Mesendoderm (in vitro differentiated cells): Measurements from ENCODE around the gene RASD1.
A peak's percentile ranks its signal among the peaks of the same experiment; 100 is the strongest.

Source experiments
- DNase-seq: peaks from one replicate; pipeline ENCODE4 v3.0.0; 2013
- H2AK5ac ChIP-seq: 2 replicates; pipeline ENCODE4 v1.6.1; 2013; ENCODE audit warnings: low read length, inconsistent platforms
- H2BK120ac ChIP-seq: 2 replicates; pipeline ENCODE4 v1.6.1; 2013; ENCODE audit warnings: low read depth, mild to moderate bottlenecking, low read length, moderate library complexity, mixed read lengths
- H2BK15ac ChIP-seq: replicated peaks from 2 replicates; pipeline ENCODE4 v1.6.1; 2013; ENCODE audit warnings: low read depth, mild to moderate bottlenecking, moderate library complexity
- H2BK5ac ChIP-seq: 2 replicates; pipeline ENCODE4 v1.6.1; 2013; ENCODE audit warnings: low read length, inconsistent platforms
- H3K18ac ChIP-seq: 2 replicates; pipeline ENCODE4 v1.6.1; 2013; ENCODE audit warnings: mild to moderate bottlenecking, low read length, mixed read lengths
- H3K23ac ChIP-seq: one replicate; pipeline ENCODE4 v1.6.1; 2013; ENCODE audit warnings: low read length
- H3K27ac ChIP-seq: 2 replicates; pipeline ENCODE4 v1.5.1; 2013; ENCODE audit warnings: low read depth, mild to moderate bottlenecking, inconsistent platforms, low read length, moderate library complexity
- H3K27me3 ChIP-seq: 2 replicates; pipeline ENCODE4 v1.6.1; 2013; ENCODE audit warnings: low read length, control low read depth, mild to moderate bottlenecking, inconsistent platforms; ENCODE audit not compliant: insufficient read depth, poor library complexity
- H3K36me3 ChIP-seq: 2 replicates; pipeline ENCODE4 v1.6.1; 2013; ENCODE audit warnings: low read length, inconsistent platforms; ENCODE audit not compliant: control insufficient read depth, insufficient read depth
- H3K4ac ChIP-seq: one replicate; pipeline ENCODE4 v1.6.1; 2013; ENCODE audit warnings: low read depth, mild to moderate bottlenecking, low read length, moderate library complexity
- H3K4me1 ChIP-seq: 2 replicates; pipeline ENCODE4 v1.6.1; 2013; ENCODE audit warnings: low read depth, low read length, inconsistent platforms; ENCODE audit not compliant: control insufficient read depth
- H3K4me2 ChIP-seq: 2 replicates; pipeline ENCODE4 v1.6.1; 2013; ENCODE audit warnings: low read length
- H3K4me3 ChIP-seq: 2 replicates; pipeline ENCODE4 v1.5.1; 2013; ENCODE audit warnings: mild to moderate bottlenecking, low read length
- H3K56ac ChIP-seq: one replicate; pipeline ENCODE4 v1.6.1; 2013; ENCODE audit warnings: low read length
- H3K79me1 ChIP-seq: 2 replicates; pipeline ENCODE4 v1.6.1; 2013; ENCODE audit warnings: low read length, inconsistent platforms
- H3K79me2 ChIP-seq: 2 replicates; pipeline ENCODE4 v1.6.1; 2013; ENCODE audit warnings: mild to moderate bottlenecking, low read length; ENCODE audit not compliant: control insufficient read depth, insufficient read depth
- H3K9ac ChIP-seq: 2 replicates; pipeline ENCODE4 v1.6.1; 2013; ENCODE audit warnings: low read length, inconsistent platforms
- H4K5ac ChIP-seq: one replicate; pipeline ENCODE4 v1.6.1; 2013; ENCODE audit warnings: low read length
- H4K8ac ChIP-seq: one replicate; pipeline ENCODE4 v1.6.1; 2013; ENCODE audit warnings: low read depth, mild to moderate bottlenecking, control low read depth, low read length, moderate library complexity
- WGBS: extraction: QIAGEN DNeasy Blood & Tissue Kit; methylation state at CpG from one replicate; pipeline ENCODE4 v1.1.7; 2013; ENCODE audit warnings: low lambda C conversion rate, missing lambda C conversion rate; ENCODE audit not compliant: insufficient coverage; ENCODE audit errors: extremely low coverage; 5-methylcytosine and 5-hydroxymethylcytosine counted together

Gene RASD1

DNA sequence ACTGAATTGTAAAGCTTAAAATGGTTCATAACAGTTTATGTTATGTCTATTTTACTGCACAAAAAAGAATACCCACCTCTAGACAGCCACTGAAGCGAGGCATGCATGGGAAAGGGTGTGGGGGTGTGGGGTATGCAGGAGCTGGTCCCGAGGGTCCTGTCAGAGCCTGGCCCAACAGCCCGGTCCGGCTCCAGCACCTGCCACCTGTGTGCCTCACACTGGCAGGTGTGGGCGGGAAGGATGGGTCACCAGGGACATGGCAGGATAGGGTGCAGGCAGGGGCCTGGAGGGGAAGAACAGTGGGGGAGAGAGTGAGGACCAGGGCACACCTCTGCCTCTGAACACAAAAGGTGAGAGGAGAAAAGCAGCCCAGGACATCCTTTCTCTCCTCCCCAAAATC, 22.8 kb upstream of the RASD1 start:
- WGBS = no CpG with 5 or more reads among the region's 5 CpGs
- Histone ChIP-seq H2BK15ac (no peak overlapping the region), H2BK5ac (no peak overlapping the region), H3K27me3 (no peaks in the 10 kb centered on the region), H3K56ac (no peak overlapping the region), H4K8ac (no peak overlapping the region), H3K27ac (no peak overlapping the region), H3K4ac (no peak overlapping the region), H3K79me1 (no peaks in the 10 kb centered on the region), H3K4me3 (no peak overlapping the region), H3K9ac (no peak overlapping the region), H3K4me1 (peaks cover 5% of the 10 kb centered on the region), H3K4me2 (no peak overlapping the region), H3K79me2 (no peaks in the 10 kb centered on the region), H3K18ac (no peak overlapping the region), H4K5ac (no peak overlapping the region), H3K23ac (no peak overlapping the region), H2AK5ac (no peak overlapping the region), H2BK120ac (no peak overlapping the region), H3K36me3 (no peaks in the 10 kb centered on the region)
- DNase-seq = no peak

DNA sequence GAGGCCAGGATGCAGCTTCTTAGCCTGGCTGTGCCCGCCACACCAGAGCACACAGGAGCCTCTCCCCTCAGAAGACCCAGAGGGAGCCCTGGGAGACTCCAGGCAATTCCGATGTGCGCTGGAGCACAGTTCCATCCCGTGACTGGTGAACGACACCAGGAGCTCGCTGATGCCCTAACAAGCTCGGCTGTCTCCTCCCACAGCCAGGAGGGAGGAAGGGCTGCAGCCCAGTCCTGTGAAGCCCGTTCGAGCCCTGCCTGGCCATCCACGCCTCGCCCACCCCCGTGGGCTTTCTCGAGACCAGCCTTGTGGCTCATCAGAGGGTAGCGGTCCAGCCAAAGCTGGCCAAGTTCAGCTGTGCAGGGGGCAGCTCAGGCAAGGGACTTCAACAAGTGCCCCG, 21.8 kb upstream of the RASD1 start:
- H3K23ac ChIP-seq = no peak overlapping the region
- no peak overlapping the region for H3K56ac ChIP-seq
- no peak overlapping the region for H3K18ac ChIP-seq
- no peak overlapping the region for H2BK120ac ChIP-seq
- H2AK5ac ChIP-seq = no peak overlapping the region
- H3K4me3 ChIP-seq = no peak overlapping the region
- H3K4ac ChIP-seq = no peak overlapping the region
- WGBS = no CpG with 5 or more reads among the region's 15 CpGs
- no peak overlapping the region for H3K4me2 ChIP-seq
- no peak overlapping the region for H2BK15ac ChIP-seq
- no peak for DNase-seq
- no peak overlapping the region for H2BK5ac ChIP-seq
- H3K79me2 ChIP-seq = no peaks in the 10 kb centered on the region
- H3K27me3 ChIP-seq = no peaks in the 10 kb centered on the region
- no peaks in the 10 kb centered on the region for H3K79me1 ChIP-seq
- H4K8ac ChIP-seq = no peak overlapping the region
- peaks cover under 1% of the 10 kb centered on the region for H3K4me1 ChIP-seq
- no peak overlapping the region for H3K9ac ChIP-seq
- no peak overlapping the region for H4K5ac ChIP-seq
- no peaks in the 10 kb centered on the region for H3K36me3 ChIP-seq
- H3K27ac ChIP-seq = no peak overlapping the region

DNA sequence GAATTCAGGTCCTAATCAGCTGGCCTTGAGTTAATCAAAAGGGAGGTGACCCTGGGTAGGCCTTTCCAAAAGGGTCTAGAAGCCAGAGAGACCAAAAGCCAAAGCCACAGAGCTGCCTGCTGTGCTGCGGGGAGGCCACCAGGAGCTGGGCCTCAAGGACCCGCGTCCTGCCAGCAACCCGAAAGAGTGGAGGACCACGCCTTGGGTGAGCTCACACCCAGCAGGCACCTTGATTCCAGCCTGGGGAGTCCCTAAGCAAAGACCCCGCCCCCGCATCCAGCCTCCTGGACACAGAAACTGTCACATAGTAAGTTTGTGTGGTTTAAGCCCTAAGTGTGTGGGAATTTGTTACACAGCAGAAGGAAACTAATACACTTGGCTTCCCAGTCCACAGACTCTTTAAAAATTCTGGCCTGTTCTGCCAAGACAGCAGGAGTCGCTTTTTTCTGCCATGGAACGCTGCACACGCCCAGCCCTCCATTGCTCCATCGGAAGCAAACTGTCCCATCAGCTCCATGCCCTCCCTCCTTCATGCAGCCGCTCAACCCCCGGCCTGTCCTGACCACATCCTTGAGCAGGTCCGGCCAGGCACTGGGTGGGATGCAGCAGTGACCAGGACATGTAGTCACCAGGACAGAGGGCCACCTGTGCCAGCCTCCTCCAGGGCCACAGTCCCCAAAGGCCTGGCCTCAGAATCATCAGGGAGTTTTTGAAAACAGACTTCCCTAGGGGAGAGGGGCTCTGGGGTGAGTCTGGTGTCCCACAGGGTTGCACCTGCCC, 20.9 kb upstream of the RASD1 start:
- no peak overlapping the region for H2BK120ac ChIP-seq
- H2BK15ac ChIP-seq = no peak overlapping the region
- no peak overlapping the region for H3K27ac ChIP-seq
- H2BK5ac ChIP-seq = no peak overlapping the region
- no peaks in the 10 kb centered on the region for H3K4me1 ChIP-seq
- H3K36me3 ChIP-seq = no peaks in the 10 kb centered on the region
- H3K56ac ChIP-seq = no peak overlapping the region
- no peaks in the 10 kb centered on the region for H3K27me3 ChIP-seq
- no peaks in the 10 kb centered on the region for H3K79me1 ChIP-seq
- no peak overlapping the region for H3K4me3 ChIP-seq
- H3K9ac ChIP-seq = no peak overlapping the region
- H3K23ac ChIP-seq = no peak overlapping the region
- WGBS = no CpG with 5 or more reads among the region's 14 CpGs
- H4K5ac ChIP-seq = no peak overlapping the region
- no peak overlapping the region for H4K8ac ChIP-seq
- no peak overlapping the region for H2AK5ac ChIP-seq
- DNase-seq = no peak
- H3K4ac ChIP-seq = no peak overlapping the region
- no peak overlapping the region for H3K4me2 ChIP-seq
- no peaks in the 10 kb centered on the region for H3K79me2 ChIP-seq
- H3K18ac ChIP-seq = no peak overlapping the region

DNA sequence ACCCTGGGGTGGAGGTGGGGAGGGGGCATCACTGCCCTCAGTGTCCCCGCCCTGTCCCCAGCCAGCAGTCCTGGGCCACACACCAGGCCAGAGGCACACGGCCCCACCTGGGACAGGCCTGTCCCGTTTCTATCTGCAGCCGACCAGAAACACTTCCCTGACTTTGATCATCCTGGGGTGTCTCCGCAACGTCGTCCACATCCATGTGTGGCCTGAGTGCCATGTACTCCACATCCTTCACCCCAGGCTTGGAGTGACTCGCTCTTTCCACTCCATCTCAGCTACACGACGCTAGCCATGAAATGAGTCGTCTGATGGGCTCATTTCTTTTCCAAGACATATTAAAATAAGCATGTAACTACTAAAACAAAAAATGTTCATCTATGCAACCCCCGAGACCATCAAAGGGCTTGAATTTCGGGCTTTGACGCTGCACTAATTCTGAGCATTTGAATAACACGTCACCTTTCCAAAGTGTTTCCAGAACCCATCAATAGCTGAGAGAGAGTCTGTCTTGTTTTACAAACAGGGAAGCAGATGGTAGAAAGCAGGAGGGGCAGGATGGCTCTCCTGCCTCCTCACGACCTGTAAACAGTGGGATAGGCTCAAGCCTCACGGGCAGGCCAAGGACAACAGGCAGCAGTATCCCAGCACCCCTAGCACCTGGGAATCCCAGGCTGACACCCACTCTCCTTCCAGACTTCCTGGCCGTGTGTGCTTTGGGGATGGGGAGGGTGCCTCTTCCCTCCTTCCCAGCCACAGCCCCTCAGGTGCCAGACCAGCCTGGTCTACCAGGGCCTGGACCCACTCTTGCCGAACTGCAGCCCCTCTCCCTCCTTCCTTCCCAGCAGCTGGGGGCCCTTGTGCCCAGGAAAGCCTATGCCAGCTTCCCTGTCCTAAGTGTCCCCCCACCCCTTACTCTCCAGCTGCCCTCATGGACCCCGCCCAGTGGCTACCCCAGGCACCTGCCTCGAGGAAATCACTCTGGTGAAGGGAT, 20.0 kb upstream of the RASD1 start:
- Histone ChIP-seq H3K4me3 (no peak overlapping the region), H3K79me2 (no peaks in the 10 kb centered on the region), H4K8ac (no peak overlapping the region), H3K56ac (no peak overlapping the region), H3K27me3 (no peaks in the 10 kb centered on the region), H3K4ac (no peak overlapping the region), H3K4me1 (no peaks in the 10 kb centered on the region), H3K79me1 (no peaks in the 10 kb centered on the region), H3K27ac (no peak overlapping the region), H3K23ac (no peak overlapping the region), H3K9ac (no peak overlapping the region), H3K18ac (no peak overlapping the region), H2BK120ac (no peak overlapping the region), H3K4me2 (no peak overlapping the region), H2AK5ac (no peak overlapping the region), H2BK15ac (no peak overlapping the region), H3K36me3 (no peaks in the 10 kb centered on the region), H4K5ac (no peak overlapping the region), H2BK5ac (no peak overlapping the region)
- DNase-seq = no peak
- no CpG with 5 or more reads among the region's 21 CpGs for WGBS

DNA sequence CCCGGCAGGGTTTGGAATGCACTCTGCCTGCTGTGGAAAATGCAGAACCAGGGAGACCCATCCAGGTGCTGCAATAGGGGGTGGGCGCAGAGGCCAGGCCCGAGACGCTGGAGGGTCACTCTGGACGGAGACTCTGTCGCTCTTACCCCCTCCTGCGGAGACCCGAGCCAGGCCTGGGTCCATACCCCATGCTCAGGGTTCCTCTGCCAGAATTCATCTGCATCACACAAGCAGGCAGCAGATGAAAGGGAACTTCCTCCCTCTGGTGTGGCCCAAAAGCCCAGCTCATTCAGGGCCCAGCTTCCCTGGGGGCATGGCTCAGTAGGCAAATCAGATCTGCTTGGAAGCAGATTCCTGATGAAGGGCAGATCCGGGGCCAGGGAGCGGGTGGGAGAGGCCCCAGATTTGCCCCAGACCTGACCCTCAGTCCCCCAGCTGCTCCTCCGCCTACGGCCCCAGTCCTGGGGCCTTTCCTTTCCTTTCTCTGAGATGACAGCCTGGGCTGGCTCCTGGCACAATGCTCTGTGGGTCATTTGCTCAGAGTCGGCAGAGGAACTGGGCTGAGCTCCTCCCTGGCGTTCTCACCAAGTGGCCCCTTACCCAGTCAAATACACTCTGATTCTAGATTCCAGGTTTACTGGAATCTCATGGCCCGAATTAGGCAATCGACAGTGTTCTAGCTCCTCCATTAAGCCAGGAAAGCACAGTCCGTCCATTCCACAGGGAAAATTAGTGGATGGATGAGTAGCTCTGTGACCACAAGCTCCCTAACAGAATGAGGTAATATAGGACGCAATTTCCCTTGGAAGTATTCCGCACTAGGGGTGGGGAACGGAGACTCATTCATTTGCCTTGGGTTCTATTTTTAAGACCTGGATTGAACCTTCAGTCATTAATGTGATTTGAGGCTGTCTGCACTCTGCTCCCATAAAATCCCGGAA, 19.1 kb upstream of the RASD1 start:
- no peak overlapping the region for H2AK5ac ChIP-seq
- H3K27ac ChIP-seq = no peak overlapping the region
- H3K79me1 ChIP-seq = no peaks in the 10 kb centered on the region
- no peaks in the 10 kb centered on the region for H3K4me1 ChIP-seq
- no peak overlapping the region for H3K9ac ChIP-seq
- no peaks in the 10 kb centered on the region for H3K79me2 ChIP-seq
- H2BK15ac ChIP-seq = no peak overlapping the region
- no peak overlapping the region for H2BK5ac ChIP-seq
- H3K36me3 ChIP-seq = no peaks in the 10 kb centered on the region
- no peak overlapping the region for H4K5ac ChIP-seq
- H3K18ac ChIP-seq = no peak overlapping the region
- H3K56ac ChIP-seq = peak overlapping the region; percentile 11
- no CpG with 5 or more reads among the region's 21 CpGs for WGBS
- H3K27me3 ChIP-seq = no peaks in the 10 kb centered on the region
- H3K23ac ChIP-seq = no peak overlapping the region
- no peak overlapping the region for H2BK120ac ChIP-seq
- no peak overlapping the region for H3K4me2 ChIP-seq
- no peak overlapping the region for H4K8ac ChIP-seq
- H3K4me3 ChIP-seq = no peak overlapping the region
- DNase-seq = peak; percentile 59
- H3K4ac ChIP-seq = no peak overlapping the region
